ENCODE results near the gene TIMP1. TPM values are rescaled to one million over a fixed set of nuclear protein-coding genes. Genes with fewer than 3 reads are reported as not detected.
A peak's percentile ranks its signal among the peaks of the same experiment; 100 is the strongest.

Gene TIMP1
- total RNA-seq, 2 experiments from 2014 or later: 81.7 to 97.1 TPM

- Mint-ChIP-seq H3K9me3 (no peaks in the 10 kb centered on the region), H3K27me3 (no peaks in the 10 kb centered on the region), H3K4me1 (peaks cover 34% of the 10 kb centered on the region), H3K36me3 (ENCODE audit: low read depth) (no peaks in the 10 kb centered on the region), H3K27ac (peak overlapping the region; percentile 38), H3K4me3 (no peak overlapping the region)
- ChIA-PET CTCF (no interaction called here), POLR2A (no interaction called here)
- DNase-seq: no peak
Observed at GRCh38 chrX:47577901-47578300, 4.3 kb upstream of the TIMP1 start.

GRCh38 chrX:47578692-47579091 is 3.5 kb upstream of the TIMP1 start:
- POLR2A ChIA-PET: no interaction called here
- no peak for DNase-seq
- peaks cover 4% of the 10 kb centered on the region for H3K36me3 Mint-ChIP-seq (ENCODE audit: low read depth)

GRCh38 chrX:47579537-47579936 is 2.7 kb upstream of the TIMP1 start:
- ChIA-PET CTCF (no interaction called here), POLR2A (no interaction called here)
- no peak overlapping the region for H3K4me3 Mint-ChIP-seq
- H3K27ac Mint-ChIP-seq: no peak overlapping the region
- peaks cover 39% of the 10 kb centered on the region for H3K4me1 Mint-ChIP-seq
- no peak for DNase-seq
- H3K36me3 Mint-ChIP-seq (ENCODE audit: low read depth): peaks cover 7% of the 10 kb centered on the region
- no peaks in the 10 kb centered on the region for H3K9me3 Mint-ChIP-seq
- H3K27me3 Mint-ChIP-seq: no peaks in the 10 kb centered on the region

More at GRCh38 chrX:47578692-47579091, 3.5 kb upstream of the TIMP1 start:
- CTCF ChIA-PET: no interaction called here
- H3K4me1 Mint-ChIP-seq: peaks cover 36% of the 10 kb centered on the region
- no peak overlapping the region for H3K4me3 Mint-ChIP-seq
- H3K9me3 Mint-ChIP-seq: no peaks in the 10 kb centered on the region
- no peaks in the 10 kb centered on the region for H3K27me3 Mint-ChIP-seq
- no peak overlapping the region for H3K27ac Mint-ChIP-seq

DNA sequence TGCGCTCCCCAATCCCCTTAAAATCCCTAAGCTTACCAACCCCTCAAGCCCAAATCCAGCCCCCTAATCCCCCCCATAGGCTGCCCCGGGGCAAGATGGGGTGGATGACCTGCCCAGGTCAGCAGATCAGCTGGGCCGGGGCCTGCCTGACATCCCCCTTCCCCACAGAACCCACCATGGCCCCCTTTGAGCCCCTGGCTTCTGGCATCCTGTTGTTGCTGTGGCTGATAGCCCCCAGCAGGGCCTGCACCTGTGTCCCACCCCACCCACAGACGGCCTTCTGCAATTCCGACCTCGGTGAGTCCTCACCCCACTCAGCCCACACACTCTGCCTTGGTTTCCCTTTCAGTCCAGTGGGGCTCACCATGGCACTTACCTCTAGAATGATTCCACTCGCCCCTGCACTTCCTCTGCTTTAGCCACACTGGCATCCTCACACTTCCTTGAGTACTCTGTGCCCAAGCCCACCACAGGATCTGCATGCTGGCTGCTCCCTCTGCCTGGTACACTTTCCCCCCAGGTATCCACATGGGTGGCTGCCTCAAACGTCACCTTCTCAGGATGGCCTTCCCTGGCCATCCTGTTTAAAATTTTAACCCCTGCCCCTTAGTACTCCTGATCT is 1.1 kb downstream of the TIMP1 start:
- POLR2A ChIA-PET: no interaction called here
- peak overlapping the region; percentile 78 for H3K27ac Mint-ChIP-seq
- CTCF ChIA-PET: interaction anchor here (0.6 kb wide), 2 partner anchors 127 to 271 kb away, joined by 3 read pairs; no protein-coding TSS in a partner anchor
- no peak for DNase-seq
- H3K4me3 Mint-ChIP-seq: peak overlapping the region; percentile 55
- no peaks in the 10 kb centered on the region for H3K9me3 Mint-ChIP-seq
- peaks cover 7% of the 10 kb centered on the region for H3K36me3 Mint-ChIP-seq (ENCODE audit: low read depth)
- H3K4me1 Mint-ChIP-seq: peaks cover 36% of the 10 kb centered on the region
- no peaks in the 10 kb centered on the region for H3K27me3 Mint-ChIP-seq

GRCh38 chrX:47584714-47585113 is 2.5 kb downstream of the TIMP1 start:
- ChIA-PET POLR2A (no interaction called here), CTCF (no interaction called here)
- Mint-ChIP-seq H3K4me1 (peaks cover 29% of the 10 kb centered on the region), H3K27me3 (no peaks in the 10 kb centered on the region), H3K36me3 (ENCODE audit: low read depth) (peaks cover 7% of the 10 kb centered on the region), H3K4me3 (no peak overlapping the region), H3K9me3 (no peaks in the 10 kb centered on the region), H3K27ac (no peak overlapping the region)
- no peak for DNase-seq

DNA sequence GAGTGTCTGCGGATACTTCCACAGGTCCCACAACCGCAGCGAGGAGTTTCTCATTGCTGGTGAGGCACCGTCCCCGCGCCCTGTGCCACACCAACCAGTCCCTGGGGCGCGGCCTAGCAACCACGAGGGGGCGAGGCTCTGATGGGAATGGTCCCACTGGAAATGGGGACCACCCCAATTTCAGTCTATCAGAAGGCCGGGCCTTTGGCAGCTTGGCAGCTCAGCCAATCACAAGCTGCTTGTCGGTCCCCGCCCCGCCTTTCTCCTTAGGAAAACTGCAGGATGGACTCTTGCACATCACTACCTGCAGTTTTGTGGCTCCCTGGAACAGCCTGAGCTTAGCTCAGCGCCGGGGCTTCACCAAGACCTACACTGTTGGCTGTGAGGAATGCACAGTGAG is 3.0 kb downstream of the TIMP1 start:
- Mint-ChIP-seq H3K9me3 (no peaks in the 10 kb centered on the region), H3K36me3 (ENCODE audit: low read depth) (peaks cover 7% of the 10 kb centered on the region)
- CTCF ChIA-PET: interaction anchor here (0.6 kb wide), 1 partner anchor 26 kb away, joined by 4 read pairs; no protein-coding TSS in a partner anchor

DNA sequence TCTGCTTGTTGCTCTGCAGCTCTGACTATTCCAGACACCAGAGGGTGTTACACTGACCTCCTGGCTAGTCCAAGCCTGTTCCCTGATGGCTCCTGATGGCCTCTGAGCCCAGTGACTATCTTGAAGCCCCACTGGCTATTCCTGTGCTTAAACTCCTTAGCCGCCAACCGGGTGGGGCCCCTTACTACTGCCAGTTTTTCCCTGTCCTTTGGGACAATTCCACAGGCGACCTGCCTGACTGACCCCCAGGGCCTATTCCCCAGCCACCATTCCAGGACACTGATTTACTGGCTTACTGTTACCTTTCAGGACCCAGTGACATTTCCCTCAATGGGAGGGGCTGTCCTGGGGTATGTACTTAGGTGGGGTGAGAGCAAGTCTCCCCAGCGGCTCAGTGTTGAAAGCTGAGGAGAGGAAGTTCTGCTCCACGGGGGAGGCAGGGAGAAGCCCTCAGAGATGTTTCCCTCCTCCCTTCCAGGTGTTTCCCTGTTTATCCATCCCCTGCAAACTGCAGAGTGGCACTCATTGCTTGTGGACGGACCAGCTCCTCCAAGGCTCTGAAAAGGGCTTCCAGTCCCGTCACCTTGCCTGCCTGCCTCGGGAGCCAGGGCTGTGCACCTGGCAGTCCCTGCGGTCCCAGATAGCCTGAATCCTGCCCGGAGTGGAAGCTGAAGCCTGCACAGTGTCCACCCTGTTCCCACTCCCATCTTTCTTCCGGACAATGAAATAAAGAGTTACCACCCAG is 4.0 kb downstream of the TIMP1 start:
- DNase-seq: no peak
- Mint-ChIP-seq H3K36me3 (ENCODE audit: low read depth) (peaks cover 7% of the 10 kb centered on the region), H3K9me3 (no peaks in the 10 kb centered on the region), H3K4me3 (no peak overlapping the region), H3K27me3 (no peaks in the 10 kb centered on the region), H3K27ac (no peak overlapping the region), H3K4me1 (peaks cover 26% of the 10 kb centered on the region)
- ChIA-PET POLR2A (no interaction called here), CTCF (interaction anchor here (0.6 kb wide), 1 partner anchor 48 kb away, joined by 4 read pairs; no protein-coding TSS in a partner anchor)

More for the DNA sequence above, 3.0 kb downstream of the TIMP1 start:
- Mint-ChIP-seq H3K4me3 (no peak overlapping the region), H3K27ac (no peak overlapping the region), H3K4me1 (peaks cover 29% of the 10 kb centered on the region), H3K27me3 (no peaks in the 10 kb centered on the region)
- POLR2A ChIA-PET: no interaction called here
- DNase-seq: no peak

DNA sequence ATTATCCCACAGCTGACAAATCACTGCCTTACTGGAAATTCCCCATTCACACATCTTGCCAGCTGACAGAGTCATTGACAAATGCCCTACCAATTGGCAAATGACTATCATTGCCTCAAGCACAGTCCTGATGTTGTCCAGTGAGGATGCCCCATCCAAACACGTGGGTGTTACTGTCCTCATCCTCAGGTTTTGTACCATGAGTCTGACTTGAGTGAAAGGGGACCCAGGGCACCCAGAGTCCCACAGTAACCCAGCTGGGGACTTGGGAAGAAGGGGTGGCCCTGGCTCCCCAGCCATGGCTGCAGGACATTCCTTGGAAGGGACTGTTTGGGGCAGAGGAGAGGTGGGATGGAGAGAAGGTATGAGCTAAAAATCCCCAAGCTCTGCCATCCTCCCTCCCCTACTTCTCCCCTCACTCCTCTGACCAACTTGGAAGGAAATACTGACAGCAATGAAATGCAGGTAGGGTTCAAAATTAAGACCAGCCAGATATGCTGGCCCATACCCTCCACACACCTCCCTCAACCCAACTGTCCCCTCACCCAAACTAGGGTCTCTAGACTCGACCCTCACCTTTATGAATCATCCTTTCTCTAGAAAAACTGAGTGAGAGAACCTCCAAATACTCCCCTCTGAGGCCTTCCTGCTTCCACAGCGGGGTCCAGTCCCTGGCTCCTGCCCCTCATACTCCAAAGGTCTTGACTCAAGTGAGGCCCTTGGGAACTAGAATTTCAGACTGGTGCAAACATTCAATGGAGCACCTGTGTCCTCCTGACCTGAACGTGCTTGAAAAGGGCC is 5.1 kb downstream of the TIMP1 start:
- H3K27ac Mint-ChIP-seq: no peak overlapping the region
- no peaks in the 10 kb centered on the region for H3K9me3 Mint-ChIP-seq
- peaks cover 7% of the 10 kb centered on the region for H3K36me3 Mint-ChIP-seq (ENCODE audit: low read depth)
- no peak overlapping the region for H3K4me3 Mint-ChIP-seq
- H3K4me1 Mint-ChIP-seq: peaks cover 15% of the 10 kb centered on the region
- ChIA-PET POLR2A (no interaction called here), CTCF (interaction anchor here (1.4 kb wide), 1 partner anchor 12 kb away, joined by 3 read pairs; no protein-coding TSS in a partner anchor)
- DNase-seq: no peak
- H3K27me3 Mint-ChIP-seq: no peaks in the 10 kb centered on the region

DNA sequence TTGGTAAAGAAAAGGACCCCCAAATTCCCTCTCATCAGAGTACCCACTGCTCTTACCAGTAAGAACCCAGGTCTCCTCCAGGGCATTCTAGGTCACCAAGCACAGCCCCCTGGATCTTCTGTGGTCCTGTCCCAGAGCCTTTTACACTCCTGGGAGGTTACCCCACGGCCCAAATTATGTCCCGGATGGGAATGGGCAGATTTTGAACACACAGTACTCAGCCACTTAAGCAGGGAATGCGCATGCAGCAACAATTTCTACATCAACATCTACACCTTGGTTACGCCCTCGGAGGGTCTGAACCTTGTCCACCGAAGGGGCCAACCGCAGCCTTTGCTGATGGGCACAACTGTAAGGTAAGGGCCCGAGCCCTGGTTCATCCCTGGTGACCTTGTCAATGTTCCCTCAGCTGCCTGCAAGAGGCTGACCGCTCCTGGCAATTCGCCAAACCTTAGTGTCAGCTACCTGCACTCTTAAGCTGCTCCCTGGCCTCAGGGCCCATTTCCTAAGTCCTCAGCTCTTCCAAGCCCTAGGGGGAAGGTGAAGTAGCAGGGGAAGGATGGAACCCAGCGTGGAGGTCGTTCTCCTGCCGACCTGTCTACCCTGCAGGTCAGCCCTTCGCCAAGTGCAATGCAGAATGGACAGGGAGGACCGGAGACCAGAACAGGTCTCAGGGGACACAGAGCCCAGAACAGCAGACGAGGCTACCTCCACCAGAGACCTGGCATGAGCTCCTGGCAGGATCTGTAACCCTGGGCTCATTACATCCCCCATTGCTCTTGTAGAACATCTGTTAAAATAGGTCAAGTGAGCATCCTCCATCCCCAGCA is 5.9 kb downstream of the TIMP1 start:
- Mint-ChIP-seq H3K27me3 (no peaks in the 10 kb centered on the region), H3K4me3 (no peak overlapping the region), H3K36me3 (ENCODE audit: low read depth) (peaks cover 7% of the 10 kb centered on the region), H3K9me3 (no peaks in the 10 kb centered on the region), H3K4me1 (peaks cover 13% of the 10 kb centered on the region), H3K27ac (no peak overlapping the region)
- no peak for DNase-seq
- CTCF ChIA-PET: interaction anchor here (0.6 to 1.4 kb wide), 3 partner anchors 11 to 328 kb away, joined by 3 to 4 read pairs (median 3); no protein-coding TSS in a partner anchor
- POLR2A ChIA-PET: no interaction called here

GRCh38 chrX:47590984-47591383 is 8.7 kb downstream of the TIMP1 start:
- POLR2A ChIA-PET: no interaction called here
- peaks cover 6% of the 10 kb centered on the region for H3K4me1 Mint-ChIP-seq
- DNase-seq: no peak
- H3K27me3 Mint-ChIP-seq: no peaks in the 10 kb centered on the region
- peaks cover 4% of the 10 kb centered on the region for H3K36me3 Mint-ChIP-seq (ENCODE audit: low read depth)
- no peak overlapping the region for H3K27ac Mint-ChIP-seq
- no peak overlapping the region for H3K4me3 Mint-ChIP-seq
- peaks cover 4% of the 10 kb centered on the region for H3K9me3 Mint-ChIP-seq
- CTCF ChIA-PET: no interaction called here

GRCh38 chrX:47593522-47593921 is 11.3 kb downstream of the TIMP1 start:
- ChIA-PET POLR2A (no interaction called here), CTCF (no interaction called here)
- peaks cover 13% of the 10 kb centered on the region for H3K4me1 Mint-ChIP-seq
- no peak overlapping the region for H3K27ac Mint-ChIP-seq
- DNase-seq: no peak
- H3K27me3 Mint-ChIP-seq: peaks cover 3% of the 10 kb centered on the region
- no peak overlapping the region for H3K4me3 Mint-ChIP-seq
- H3K9me3 Mint-ChIP-seq: peaks cover 18% of the 10 kb centered on the region
- H3K36me3 Mint-ChIP-seq (ENCODE audit: low read depth): peaks cover 16% of the 10 kb centered on the region

GRCh38 chrX:47595716-47596251 is 13.5 kb downstream of the TIMP1 start:
- DNase-seq: no peak
- Mint-ChIP-seq H3K27me3 (peaks cover 3% of the 10 kb centered on the region), H3K4me1 (peaks cover 13% of the 10 kb centered on the region), H3K27ac (peak overlapping the region; percentile 91), H3K9me3 (peaks cover 18% of the 10 kb centered on the region), H3K4me3 (no peak overlapping the region), H3K36me3 (ENCODE audit: low read depth) (peaks cover 16% of the 10 kb centered on the region)
- CTCF ChIA-PET: interaction anchor here (0.9 kb wide), 1 partner anchor 16 kb away, joined by 4 read pairs; no protein-coding TSS in a partner anchor
- POLR2A ChIA-PET: no interaction called here
